ENCODE measurements around the gene CDH18. TPM values are rescaled to one million over a fixed set of nuclear protein-coding genes. Genes with fewer than 3 reads are reported as not detected.

The CDH18 gene
- total and polyA plus RNA-seq, 2 donors (not counting 3 experiments of a cell fraction or from before 2014, with no cell fraction given): 0.06 TPM; not detected in 1

- BruUV-seq (replicated peaks): no TSS peak
- intact Hi-C loops (cut with micrococcal nuclease): no loop called here
- TF ChIP-seq, protein P1, sequence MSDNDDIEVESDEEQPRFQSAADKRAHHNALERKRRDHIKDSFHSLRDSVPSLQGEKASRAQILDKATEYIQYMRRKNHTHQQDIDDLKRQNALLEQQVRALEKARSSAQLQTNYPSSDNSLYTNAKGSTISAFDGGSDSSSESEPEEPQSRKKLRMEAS (IDR thresholded peaks at IDR 0.05; ENCODE audit: insufficient read depth, insufficient read length): no peak
- no peak for TF ChIP-seq POLR2A (IDR thresholded peaks at IDR 0.05; ENCODE audit: low read depth, low read length)
- TF ChIP-seq GATA2 (IDR thresholded peaks at IDR 0.05; ENCODE audit: insufficient read depth, insufficient read length, low read depth, low read length): no peak
- no peak for TF ChIP-seq MYC (IDR thresholded peaks at IDR 0.05; ENCODE audit: low read depth, low read length)
- TF ChIP-seq POLR2AphosphoS5 (IDR thresholded peaks at IDR 0.05; ENCODE audit: insufficient read depth, low read depth, low read length): no peak
- no peak for TF ChIP-seq FOS (IDR thresholded peaks at IDR 0.05; ENCODE audit: borderline replicate concordance, insufficient read depth, low read length)
- no peak for TF ChIP-seq EZH2 (IDR thresholded peaks at IDR 0.05; ENCODE audit: borderline replicate concordance, low read depth, low read length, severe bottlenecking)
- no peak for TF ChIP-seq JUN (IDR thresholded peaks at IDR 0.05; ENCODE audit: borderline replicate concordance, insufficient read depth, insufficient read length, low read depth)
- TF ChIP-seq, protein P2, sequence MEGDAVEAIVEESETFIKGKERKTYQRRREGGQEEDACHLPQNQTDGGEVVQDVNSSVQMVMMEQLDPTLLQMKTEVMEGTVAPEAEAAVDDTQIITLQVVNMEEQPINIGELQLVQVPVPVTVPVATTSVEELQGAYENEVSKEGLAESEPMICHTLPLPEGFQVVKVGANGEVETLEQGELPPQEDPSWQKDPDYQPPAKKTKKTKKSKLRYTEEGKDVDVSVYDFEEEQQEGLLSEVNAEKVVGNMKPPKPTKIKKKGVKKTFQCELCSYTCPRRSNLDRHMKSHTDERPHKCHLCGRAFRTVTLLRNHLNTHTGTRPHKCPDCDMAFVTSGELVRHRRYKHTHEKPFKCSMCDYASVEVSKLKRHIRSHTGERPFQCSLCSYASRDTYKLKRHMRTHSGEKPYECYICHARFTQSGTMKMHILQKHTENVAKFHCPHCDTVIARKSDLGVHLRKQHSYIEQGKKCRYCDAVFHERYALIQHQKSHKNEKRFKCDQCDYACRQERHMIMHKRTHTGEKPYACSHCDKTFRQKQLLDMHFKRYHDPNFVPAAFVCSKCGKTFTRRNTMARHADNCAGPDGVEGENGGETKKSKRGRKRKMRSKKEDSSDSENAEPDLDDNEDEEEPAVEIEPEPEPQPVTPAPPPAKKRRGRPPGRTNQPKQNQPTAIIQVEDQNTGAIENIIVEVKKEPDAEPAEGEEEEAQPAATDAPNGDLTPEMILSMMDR (IDR thresholded peaks at IDR 0.05; ENCODE audit: extremely low read depth in 1 of 2, insufficient read depth in 1 of 2, low read depth in 1 of 2, low read length in 2 of 2): no peak
- Histone ChIP-seq H3K27ac (ENCODE audit: insufficient read depth, low read depth, low read length) (no peak overlapping the region), H2AFZ (ENCODE audit: low read depth, low read length) (no peak overlapping the region), H3K79me2 (ENCODE audit: control insufficient read depth, insufficient read depth, low read length) (no peaks in the 10 kb centered on the region), H3K27me3 (ENCODE audit: control insufficient read depth in 2 of 2, insufficient read depth in 2 of 2, low read length in 2 of 2) (no peaks in the 10 kb centered on the region), H3K4me1 (ENCODE audit: control insufficient read depth, extremely low read depth, insufficient read depth, low read length) (no peaks in the 10 kb centered on the region), H4K20me1 (replicated peaks; ENCODE audit: control insufficient read depth, extremely low read depth, insufficient read depth, low read length) (no peaks in the 10 kb centered on the region), H3K9ac (replicated peaks; ENCODE audit: extremely low read depth, insufficient read depth, low read length) (no peak overlapping the region), H3K36me3 (ENCODE audit: control insufficient read depth in 2 of 2, extremely low read depth in 1 of 2, insufficient read depth in 2 of 2, low read length in 2 of 2) (no peaks in the 10 kb centered on the region), H3K9me1 (replicated peaks; ENCODE audit: control insufficient read depth, extremely low read depth, insufficient read depth, low read length) (no peaks in the 10 kb centered on the region), H3K4me3 (replicated peaks in 1 of 3; ENCODE audit: insufficient read depth in 1 of 3, low read depth in 1 of 3, low read length in 3 of 3) (no peak overlapping the region), H3K4me2 (ENCODE audit: insufficient read depth, low read length) (no peak overlapping the region), H3K9me3 (replicated peaks; ENCODE audit: control insufficient read depth, insufficient read depth, low read length) (peaks cover 6% of the 10 kb centered on the region)
- DNase-seq (ENCODE audit: low read depth, low spot score) (no peak), FAIRE-seq (no peak)
- POLR2A ChIA-PET: no interaction called here
- dilution Hi-C loops (cut with MboI; ENCODE audit: extremely low pct_ligation_motif_present, low sequenced_read_pairs): no loop called here
- CTCF ChIA-PET: interaction anchor here (0.6 kb wide), 1 partner anchor 45 kb away, joined by 3 read pairs; no protein-coding TSS in a partner anchor
Observed at GRCh38 chr5:19638461-19638860, 349.5 kb downstream of the CDH18 start.

Measured in endothelial cell of umbilical vein (primary cell).